ENCODE data around the gene MEGF6. TPM values are rescaled to one million over a fixed set of nuclear protein-coding genes. Genes with fewer than 3 reads are reported as not detected.

The MEGF6 gene
- total RNA-seq, 1 donor from 2014 or later: 209 TPM

- no peak for DNase-seq (ENCODE audit: low spot score in 2 of 2, unreplicated experiment in 2 of 2)
- Mint-ChIP-seq H3K9me3 (no peaks in the 10 kb centered on the region), H3K27me3 (ENCODE audit: low read depth) (no peaks in the 10 kb centered on the region), H3K4me3 (no peak overlapping the region), H3K36me3 (no peaks in the 10 kb centered on the region), H3K4me1 (peaks cover 15% of the 10 kb centered on the region), H3K27ac (no peak overlapping the region)
- TF ChIP-seq CTCF (IDR thresholded peaks at IDR 0.05; ENCODE audit: unreplicated experiment): no peak
Measured at GRCh38 chr1:3466366-3467075, 144.8 kb downstream of the MEGF6 start.

GRCh38 chr1:3465935-3466321 is 145.4 kb downstream of the MEGF6 start:
- H3K27ac Mint-ChIP-seq: no peak overlapping the region
- no peaks in the 10 kb centered on the region for H3K9me3 Mint-ChIP-seq
- H3K27me3 Mint-ChIP-seq (ENCODE audit: low read depth): no peaks in the 10 kb centered on the region
- TF ChIP-seq CTCF (IDR thresholded peaks at IDR 0.05; ENCODE audit: unreplicated experiment): no peak
- DNase-seq (ENCODE audit: low spot score in 2 of 2, unreplicated experiment in 2 of 2): no peak
- no peak overlapping the region for H3K4me3 Mint-ChIP-seq
- no peaks in the 10 kb centered on the region for H3K36me3 Mint-ChIP-seq
- peaks cover 13% of the 10 kb centered on the region for H3K4me1 Mint-ChIP-seq

- no peaks in the 10 kb centered on the region for H3K27me3 Mint-ChIP-seq (ENCODE audit: low read depth)
- no peak overlapping the region for H3K27ac Mint-ChIP-seq
- TF ChIP-seq CTCF (IDR thresholded peaks at IDR 0.05; ENCODE audit: unreplicated experiment): no peak
- DNase-seq (ENCODE audit: low spot score in 2 of 2, unreplicated experiment in 2 of 2): no peak
- no peak overlapping the region for H3K4me3 Mint-ChIP-seq
- H3K4me1 Mint-ChIP-seq: peaks cover 13% of the 10 kb centered on the region
- H3K36me3 Mint-ChIP-seq: no peaks in the 10 kb centered on the region
- no peaks in the 10 kb centered on the region for H3K9me3 Mint-ChIP-seq
Measured at GRCh38 chr1:3465091-3465934, 146.0 kb downstream of the MEGF6 start.

- Mint-ChIP-seq H3K27me3 (ENCODE audit: low read depth) (no peaks in the 10 kb centered on the region), H3K4me3 (no peak overlapping the region), H3K4me1 (peaks cover 17% of the 10 kb centered on the region), H3K36me3 (no peaks in the 10 kb centered on the region), H3K27ac (no peak overlapping the region), H3K9me3 (no peaks in the 10 kb centered on the region)
- no peak for TF ChIP-seq CTCF (IDR thresholded peaks at IDR 0.05; ENCODE audit: unreplicated experiment)
- no peak for DNase-seq (ENCODE audit: low spot score in 2 of 2, unreplicated experiment in 2 of 2)
Measured at GRCh38 chr1:3464649-3465025, 146.7 kb downstream of the MEGF6 start.

- no peaks in the 10 kb centered on the region for H3K36me3 Mint-ChIP-seq
- H3K27ac Mint-ChIP-seq: no peak overlapping the region
- H3K9me3 Mint-ChIP-seq: no peaks in the 10 kb centered on the region
- no peaks in the 10 kb centered on the region for H3K27me3 Mint-ChIP-seq (ENCODE audit: low read depth)
- no peak overlapping the region for H3K4me3 Mint-ChIP-seq
- peaks cover 23% of the 10 kb centered on the region for H3K4me1 Mint-ChIP-seq
- no peak for TF ChIP-seq CTCF (IDR thresholded peaks at IDR 0.05; ENCODE audit: unreplicated experiment)
- DNase-seq (ENCODE audit: low spot score in 2 of 2, unreplicated experiment in 2 of 2): no peak
Measured at GRCh38 chr1:3463891-3464648, 147.2 kb downstream of the MEGF6 start.
